Small intestine (tissue), 7 donors: ENCODE measurements around the gene P4HB. TPM values are rescaled to one million over a fixed set of nuclear protein-coding genes. Genes with fewer than 3 reads are reported as not detected.

ENCODE experiments used
- DNase-seq, 2 donors: peaks; one replicate each; pipeline versions ENCODE4 v3.0.0 to v3.0.0-alpha.2; 2013
- FAIRE-seq: peaks from 2 replicates; lab custom pipeline; 2012; peaks lifted over from hg19 to GRCh38; lab: Jason Lieb, UNC
- H3K27ac ChIP-seq, 3 donors: one replicate each; pipeline ENCODE4 v1.5.1; 2013; ENCODE audit warnings: low read length in 2 of 3, mild to moderate bottlenecking in 2 of 3, control low read depth in 1 of 3, inconsistent platforms in 1 of 3, low read depth in 1 of 3, moderate library complexity in 1 of 3
- H3K27me3 ChIP-seq, 3 donors: one replicate each; pipeline ENCODE4 v1.6.1; 2013; ENCODE audit warnings: low read length in 3 of 3, inconsistent platforms in 1 of 3; ENCODE audit not compliant: control insufficient read depth in 3 of 3, insufficient read depth in 3 of 3
- H3K36me3 ChIP-seq, 3 donors: one replicate each; pipeline ENCODE4 v1.6.1; 2013; ENCODE audit warnings: low read length in 3 of 3, inconsistent platforms in 1 of 3, low read depth in 1 of 3, mild to moderate bottlenecking in 1 of 3, moderate library complexity in 1 of 3; ENCODE audit not compliant: control insufficient read depth in 3 of 3, insufficient read depth in 2 of 3
- H3K4me1 ChIP-seq, 3 donors: one replicate each; pipeline ENCODE4 v1.6.1; 2013; ENCODE audit warnings: low read length in 2 of 3, inconsistent platforms in 1 of 3, low read depth in 1 of 3, mild to moderate bottlenecking in 1 of 3, moderate library complexity in 1 of 3; ENCODE audit not compliant: control insufficient read depth in 3 of 3, insufficient read depth in 2 of 3
- H3K4me3 ChIP-seq, 3 donors: one replicate each; pipeline ENCODE4 v1.5.1; 2013; ENCODE audit warnings: low read length in 3 of 3, control low read depth in 1 of 3, inconsistent platforms in 1 of 3, low read depth in 1 of 3, mild to moderate bottlenecking in 1 of 3, moderate library complexity in 1 of 3
- H3K9me3 ChIP-seq, 2 donors: one replicate each; pipeline ENCODE4 v1.6.1; 2013; ENCODE audit warnings: low read depth in 1 of 2, low read length in 1 of 2; ENCODE audit not compliant: control insufficient read depth in 2 of 2, insufficient read depth in 1 of 2
- WGBS, 3 donors: extraction: QIAGEN DNeasy Blood & Tissue Kit; methylation state at CpG; one replicate each; pipeline ENCODE4 v1.1.7; 2013; 5-methylcytosine and 5-hydroxymethylcytosine counted together
- polyA plus RNA-seq, 4 donors: library from polyadenylated mRNA; stranded (reverse) in 3 of 4; unstranded in 1 of 4; fragments of 200-250 nt in 3 of 4; fragments of 120-200 nt in 1 of 4; gene quantifications; one replicate each; pipeline versions ENCODE4 v1.2.1 to v1.2.3, GENCODE V29; 2013
- donor health status: healthy with polysubstance abuse.
- donor health status: control.
- donor health status: control.
- donor health status: Bipolar disorder and iron deficiency.
- donor health status: healthy.

P4HB gene
- polyA plus RNA-seq, 4 donors, result 792 to 1,191 (median 1,005) TPM

GRCh38 chr17:81852237-81852636 lies 8.1 kb downstream of the P4HB start:
- Histone ChIP-seq H3K27me3 (no peaks in the 10 kb centered on the region), H3K4me3 (no peak overlapping the region), H3K4me1 (no peaks in the 10 kb centered on the region), H3K36me3 (peaks cover 28 to 98% (median 35%) of the 10 kb centered on the region in 3 donors), H3K27ac (no peak overlapping the region), H3K9me3 (no peaks in the 10 kb centered on the region)
- DNase-seq (no peak), FAIRE-seq (no peak)
- 93 to 94% (median 93%) methylated on average over 12 of the region's 12 CpGs for WGBS, 3 donors

GRCh38 chr17:81851423-81851822 lies 8.9 kb downstream of the P4HB start:
- Histone ChIP-seq H3K27ac (no peak overlapping the region), H3K4me1 (no peaks in the 10 kb centered on the region), H3K36me3 (peaks cover 31 to 98% (median 42%) of the 10 kb centered on the region in 3 donors), H3K4me3 (no peak overlapping the region), H3K9me3 (no peaks in the 10 kb centered on the region), H3K27me3 (no peaks in the 10 kb centered on the region)
- FAIRE-seq (no peak), DNase-seq (no peak)
- 93 to 96% (median 95%) methylated on average over 16 of the region's 16 CpGs for whole genome bisulfite sequencing, 3 donors

DNA sequence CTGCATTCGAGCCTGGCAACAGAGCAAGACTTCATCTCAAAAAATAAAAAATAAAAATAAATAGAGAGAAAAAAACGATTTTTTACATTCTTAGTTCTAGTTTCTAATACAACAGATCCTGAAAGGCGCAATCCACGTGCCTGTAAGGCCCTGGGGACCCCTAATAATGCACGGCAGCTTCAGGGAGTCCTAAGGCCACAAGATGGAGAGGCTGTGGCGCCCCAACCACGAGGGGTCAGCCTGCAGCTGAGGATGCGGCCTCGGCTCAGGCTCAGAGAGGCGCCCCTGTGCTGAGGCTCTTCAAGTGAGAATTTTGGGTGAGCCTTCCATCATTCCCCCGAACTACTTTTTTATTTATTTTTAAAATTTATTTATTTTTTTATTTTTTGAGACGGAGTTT lies 10.9 kb downstream of the P4HB start:
- H3K9me3 ChIP-seq, result no peaks in the 10 kb centered on the region
- no peak overlapping the region for H3K27ac ChIP-seq
- 94 to 95% (median 94%) methylated on average over 12 of the region's 12 CpGs for WGBS, 3 donors
- FAIRE-seq, result no peak
- H3K36me3 ChIP-seq, result peaks cover 47 to 98% (median 58%) of the 10 kb centered on the region in 3 donors
- no peaks in the 10 kb centered on the region for H3K4me1 ChIP-seq
- no peak overlapping the region for H3K4me3 ChIP-seq
- DNase-seq, result no peak
- H3K27me3 ChIP-seq, result no peaks in the 10 kb centered on the region

- Histone ChIP-seq H3K27me3 (no peaks in the 10 kb centered on the region), H3K36me3 (peaks cover 31 to 98% (median 57%) of the 10 kb centered on the region in 3 donors), H3K9me3 (no peaks in the 10 kb centered on the region), H3K4me1 (no peaks in the 10 kb centered on the region), H3K27ac (no peak overlapping the region), H3K4me3 (no peak overlapping the region)
- 85 to 93% (median 85%) methylated on average over 24 of the region's 24 CpGs for WGBS, 3 donors
- FAIRE-seq, result no peak
- no peak for DNase-seq
Observed at GRCh38 chr17:81846743-81847689, 13.3 kb downstream of the P4HB start.

- DNase-seq (no peak), FAIRE-seq (no peak)
- Histone ChIP-seq H3K4me1 (no peaks in the 10 kb centered on the region), H3K27me3 (no peaks in the 10 kb centered on the region), H3K9me3 (no peaks in the 10 kb centered on the region), H3K27ac (no peak overlapping the region), H3K4me3 (no peak overlapping the region), H3K36me3 (peaks cover 26 to 97% (median 49%) of the 10 kb centered on the region in 3 donors)
- WGBS, 3 donors, result 93 to 94% (median 94%) methylated on average over 34 to 38 of the region's 38 CpGs
Observed at GRCh38 chr17:81845881-81846742, 14.2 kb downstream of the P4HB start.

- no peaks in the 10 kb centered on the region for H3K9me3 ChIP-seq
- no peaks in the 10 kb centered on the region for H3K4me1 ChIP-seq
- no peak overlapping the region for H3K27ac ChIP-seq
- no peak for DNase-seq
- peaks cover 26 to 92% (median 48%) of the 10 kb centered on the region in 3 donors for H3K36me3 ChIP-seq
- no peak overlapping the region for H3K4me3 ChIP-seq
- no peak for FAIRE-seq
- WGBS, 3 donors, result 87 to 93% (median 90%) methylated on average over 11 to 13 of the region's 13 CpGs
- no peaks in the 10 kb centered on the region for H3K27me3 ChIP-seq
Observed at GRCh38 chr17:81845361-81845760, 15.0 kb downstream of the P4HB start.

DNA sequence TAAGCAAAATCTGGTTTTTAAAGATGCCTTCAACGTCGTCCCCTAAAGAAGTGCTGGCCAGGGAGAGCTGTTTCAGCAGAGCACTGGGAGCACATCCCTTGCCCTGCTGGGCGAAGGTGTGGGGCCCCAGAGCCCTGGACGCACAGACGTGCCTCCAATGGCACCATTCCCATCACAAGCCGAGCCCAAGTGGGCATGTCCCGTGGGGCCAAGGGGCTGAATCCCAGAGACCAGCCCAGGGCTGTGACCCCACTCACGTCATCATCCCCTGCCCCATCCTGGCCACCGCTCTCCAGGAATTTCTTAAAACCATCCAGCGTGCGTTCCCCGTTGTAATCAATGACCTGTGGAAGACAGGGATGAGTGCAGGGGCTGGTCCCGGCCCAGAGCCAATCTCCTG lies 15.4 kb downstream of the P4HB start:
- Histone ChIP-seq H3K27ac (no peak overlapping the region), H3K4me1 (no peaks in the 10 kb centered on the region), H3K4me3 (no peak overlapping the region), H3K27me3 (no peaks in the 10 kb centered on the region), H3K9me3 (no peaks in the 10 kb centered on the region), H3K36me3 (peaks cover 26 to 88% (median 48%) of the 10 kb centered on the region in 3 donors)
- FAIRE-seq, result no peak
- no peak for DNase-seq
- WGBS, 3 donors, result 87 to 88% (median 87%) methylated on average over 13 of the region's 13 CpGs

GRCh38 chr17:81844327-81844851 lies 15.9 kb downstream of the P4HB start:
- Histone ChIP-seq H3K27me3 (no peaks in the 10 kb centered on the region), H3K27ac (no peak overlapping the region), H3K36me3 (peaks cover 26 to 83% (median 46%) of the 10 kb centered on the region in 3 donors), H3K9me3 (no peaks in the 10 kb centered on the region), H3K4me1 (no peaks in the 10 kb centered on the region), H3K4me3 (no peak overlapping the region)
- 87 to 91% (median 90%) methylated on average over 14 of the region's 14 CpGs for WGBS, 3 donors
- FAIRE-seq (no peak), DNase-seq (no peak)
